ENCODE results near the gene PNRC1. TPM values are rescaled to one million over a fixed set of nuclear protein-coding genes. Genes with fewer than 3 reads are reported as not detected.
"Not testable (repeated sequence)": the region's sequence is repeated elsewhere in the genome, so short reads cannot be mapped to it uniquely, and the experiment has no call there.

Gene PNRC1
- total RNA-seq, 2 donors from 2014 or later: 61.5 to 363 TPM

- H3K4me1 Mint-ChIP-seq: no peaks in the 10 kb centered on the region
- H3K36me3 Mint-ChIP-seq (ENCODE audit: low read depth): no peaks in the 10 kb centered on the region
- H3K9me3 Mint-ChIP-seq: no peaks in the 10 kb centered on the region
- no peaks in the 10 kb centered on the region for H3K27me3 Mint-ChIP-seq
- ATAC-seq (replicated peaks): no peak
- no peak overlapping the region for H3K27ac Mint-ChIP-seq
- H3K4me3 Mint-ChIP-seq: no peak overlapping the region
These were observed 29.7 kb downstream of the PNRC1 start for GRCh38 chr6:89110284-89110683.

DNA sequence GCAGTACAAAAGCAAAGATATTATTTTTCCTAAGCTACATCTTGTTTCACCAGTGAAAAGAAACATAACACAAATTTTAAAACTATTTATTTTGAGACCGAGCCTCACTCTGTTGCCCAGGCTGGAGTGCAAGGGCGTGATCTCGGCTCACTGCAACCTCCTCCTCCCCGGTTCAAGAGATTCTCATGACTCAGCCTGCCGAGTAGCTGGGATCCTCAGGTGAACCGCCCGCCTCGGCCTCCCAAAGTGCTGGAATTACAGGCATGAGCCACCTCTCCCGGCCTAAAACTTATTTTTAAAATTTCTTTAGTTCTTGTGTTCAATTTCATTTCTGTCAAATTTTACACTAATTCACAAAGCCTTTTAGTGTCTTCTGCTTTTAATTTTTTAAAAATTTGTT lies 31.4 kb downstream of the PNRC1 start:
- ATAC-seq (replicated peaks): no peak
- peaks cover 2% of the 10 kb centered on the region for H3K4me1 Mint-ChIP-seq
- H3K27ac Mint-ChIP-seq: no peak overlapping the region
- no peaks in the 10 kb centered on the region for H3K9me3 Mint-ChIP-seq
- peaks cover 3% of the 10 kb centered on the region for H3K27me3 Mint-ChIP-seq
- no peak overlapping the region for H3K4me3 Mint-ChIP-seq
- H3K36me3 Mint-ChIP-seq (ENCODE audit: low read depth): no peaks in the 10 kb centered on the region

GRCh38 chr6:89116702-89117101 lies 36.2 kb downstream of the PNRC1 start:
- peaks cover 6% of the 10 kb centered on the region for H3K27me3 Mint-ChIP-seq
- no peak for ATAC-seq (replicated peaks)

DNA sequence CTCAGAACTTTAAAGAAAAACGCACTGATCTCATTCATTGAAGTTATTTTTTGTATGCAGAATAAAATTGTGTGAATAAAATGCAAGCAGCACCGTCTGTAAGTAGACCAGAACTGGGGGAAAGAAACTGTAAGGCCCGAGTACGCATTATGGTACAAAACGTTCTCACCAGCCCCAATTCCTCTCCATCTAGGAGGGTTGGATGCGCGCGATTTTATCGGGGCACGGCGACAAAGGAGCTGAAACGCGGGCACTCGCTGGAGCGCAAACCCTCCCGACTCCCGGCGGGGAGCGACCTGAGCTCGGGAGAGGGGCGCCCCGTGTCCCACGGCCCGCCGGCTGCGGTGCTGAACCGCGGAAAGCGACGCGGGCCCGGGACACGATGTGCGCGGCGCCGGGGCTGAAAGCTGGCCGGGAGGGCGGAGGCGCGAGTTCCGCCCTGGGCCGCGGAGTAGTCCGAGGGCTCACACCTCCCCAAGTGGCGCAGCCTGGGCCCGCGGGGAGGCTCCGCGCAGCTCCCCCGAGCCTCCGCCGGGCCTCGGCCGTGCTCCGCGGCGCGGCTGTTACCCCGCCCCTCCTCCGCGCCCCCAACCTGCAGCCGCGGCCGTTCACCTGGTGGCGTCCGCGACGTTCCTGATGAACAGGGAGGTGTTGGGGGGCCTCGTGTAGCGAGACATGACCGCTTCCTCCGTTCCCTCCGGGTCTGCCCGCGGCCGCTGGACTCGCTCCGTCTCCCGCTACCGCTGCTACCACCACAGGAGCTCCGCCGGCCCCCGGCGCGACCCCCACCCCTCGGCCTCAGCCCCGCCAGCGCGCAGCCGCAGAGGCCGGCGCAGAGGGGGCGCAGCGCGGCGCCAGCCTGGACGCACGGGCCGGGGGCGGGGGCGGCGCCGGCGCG lies 36.9 kb downstream of the PNRC1 start, which contains the start of gene SRSF12:
Gene SRSF12, minus strand, starts transcription at position 861 of the 898 bp plus-strand sequence. Its CDS starts 184 bp downstream, at position 677.
- Mint-ChIP-seq H3K27me3 (peaks cover 6% of the 10 kb centered on the region), H3K27ac (peak within 1 kb of the TSS; percentile 57), H3K4me3 (peak within 1 kb of the TSS; percentile 85), H3K9me3 (no peaks in the 10 kb centered on the region), H3K36me3 (ENCODE audit: low read depth) (no peaks in the 10 kb centered on the region), H3K4me1 (peaks cover 6% of the 10 kb centered on the region)
- peak; percentile 91 for ATAC-seq (replicated peaks)

More at GRCh38 chr6:89116702-89117101, 36.2 kb downstream of the PNRC1 start:
- Mint-ChIP-seq H3K4me3 (peak overlapping the region; percentile 85), H3K9me3 (no peaks in the 10 kb centered on the region), H3K27ac (peak overlapping the region; percentile 57), H3K4me1 (peaks cover 6% of the 10 kb centered on the region), H3K36me3 (ENCODE audit: low read depth) (no peaks in the 10 kb centered on the region)

DNA sequence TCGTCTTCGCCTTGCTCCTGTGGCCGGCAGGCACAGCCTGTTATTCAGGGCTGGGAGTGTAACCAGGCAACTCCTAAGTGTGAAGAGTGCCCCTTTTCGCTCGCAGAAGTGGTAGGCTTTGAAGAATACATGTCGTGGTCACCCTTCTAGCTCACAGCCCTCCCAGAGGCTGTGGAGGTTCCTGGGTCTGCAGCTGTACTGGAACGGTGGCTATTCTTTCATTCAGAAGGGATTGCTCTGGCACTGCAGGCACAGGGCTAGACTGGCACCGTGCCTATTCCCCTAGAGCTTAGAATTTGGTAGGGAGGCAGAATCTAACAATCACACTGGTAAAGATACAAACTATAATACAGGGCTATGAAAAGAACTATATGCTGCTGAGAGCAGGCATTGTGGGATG lies 38.4 kb downstream of the PNRC1 start:
- peak overlapping the region; percentile 53 for H3K4me3 Mint-ChIP-seq
- H3K9me3 Mint-ChIP-seq: no peaks in the 10 kb centered on the region

GRCh38 chr6:89120371-89120770 lies 39.8 kb downstream of the PNRC1 start:
- peaks cover 6% of the 10 kb centered on the region for H3K4me1 Mint-ChIP-seq
- H3K36me3 Mint-ChIP-seq (ENCODE audit: low read depth): no peaks in the 10 kb centered on the region
- no peak overlapping the region for H3K27ac Mint-ChIP-seq
- H3K9me3 Mint-ChIP-seq: no peaks in the 10 kb centered on the region
- no peak overlapping the region for H3K4me3 Mint-ChIP-seq
- ATAC-seq (replicated peaks): no peak
- peaks cover 6% of the 10 kb centered on the region for H3K27me3 Mint-ChIP-seq

More for the DNA sequence above, 38.4 kb downstream of the PNRC1 start:
- peaks cover 6% of the 10 kb centered on the region for H3K4me1 Mint-ChIP-seq
- no peak for ATAC-seq (replicated peaks)
- H3K27ac Mint-ChIP-seq: no peak overlapping the region
- H3K36me3 Mint-ChIP-seq (ENCODE audit: low read depth): no peaks in the 10 kb centered on the region
- peaks cover 6% of the 10 kb centered on the region for H3K27me3 Mint-ChIP-seq

GRCh38 chr6:89121934-89122333 lies 41.4 kb downstream of the PNRC1 start:
- peaks cover 4% of the 10 kb centered on the region for H3K4me1 Mint-ChIP-seq
- no peak for ATAC-seq (replicated peaks)
- H3K4me3 Mint-ChIP-seq: no peak overlapping the region
- H3K36me3 Mint-ChIP-seq (ENCODE audit: low read depth): no peaks in the 10 kb centered on the region
- H3K27me3 Mint-ChIP-seq: peaks cover 3% of the 10 kb centered on the region
- no peak overlapping the region for H3K27ac Mint-ChIP-seq
- no peaks in the 10 kb centered on the region for H3K9me3 Mint-ChIP-seq

- Mint-ChIP-seq H3K4me1 (no peaks in the 10 kb centered on the region), H3K4me3 (no peak overlapping the region), H3K27ac (no peak overlapping the region), H3K27me3 (no peaks in the 10 kb centered on the region), H3K36me3 (ENCODE audit: low read depth) (no peaks in the 10 kb centered on the region), H3K9me3 (no peaks in the 10 kb centered on the region)
- ATAC-seq (replicated peaks): peak; percentile 52
These were observed 42.1 kb downstream of the PNRC1 start for GRCh38 chr6:89122625-89123024.

- ATAC-seq (replicated peaks); H3K9me3 Mint-ChIP-seq; H3K4me1 Mint-ChIP-seq; H3K36me3 Mint-ChIP-seq (ENCODE audit: low read depth); H3K27ac Mint-ChIP-seq; H3K27me3 Mint-ChIP-seq; H3K4me3 Mint-ChIP-seq: not testable (repeated sequence)
These were observed 47.7 kb downstream of the PNRC1 start for GRCh38 chr6:89128256-89128671.

GRCh38 chr6:89131599-89131998 lies 51.0 kb downstream of the PNRC1 start:
- Mint-ChIP-seq H3K27ac (no peak overlapping the region), H3K4me1 (no peaks in the 10 kb centered on the region), H3K36me3 (ENCODE audit: low read depth) (no peaks in the 10 kb centered on the region), H3K27me3 (no peaks in the 10 kb centered on the region), H3K9me3 (peaks cover 3% of the 10 kb centered on the region), H3K4me3 (no peak overlapping the region)
- no peak for ATAC-seq (replicated peaks)

- Mint-ChIP-seq H3K27me3 (no peaks in the 10 kb centered on the region), H3K27ac (no peak overlapping the region), H3K4me1 (no peaks in the 10 kb centered on the region), H3K4me3 (no peak overlapping the region), H3K36me3 (ENCODE audit: low read depth) (no peaks in the 10 kb centered on the region), H3K9me3 (peaks cover 3% of the 10 kb centered on the region)
- ATAC-seq (replicated peaks): no peak
These were observed 51.5 kb downstream of the PNRC1 start for GRCh38 chr6:89132057-89132456.

- Mint-ChIP-seq H3K4me1 (no peaks in the 10 kb centered on the region), H3K9me3 (no peaks in the 10 kb centered on the region), H3K4me3 (no peak overlapping the region), H3K27me3 (no peaks in the 10 kb centered on the region), H3K27ac (no peak overlapping the region), H3K36me3 (ENCODE audit: low read depth) (no peaks in the 10 kb centered on the region)
- no peak for ATAC-seq (replicated peaks)
These were observed 53.4 kb downstream of the PNRC1 start for GRCh38 chr6:89133981-89134380.

GRCh38 chr6:89134723-89135122 lies 54.2 kb downstream of the PNRC1 start:
- no peak for ATAC-seq (replicated peaks)
- Mint-ChIP-seq H3K9me3 (no peaks in the 10 kb centered on the region), H3K27me3 (no peaks in the 10 kb centered on the region), H3K36me3 (ENCODE audit: low read depth) (no peaks in the 10 kb centered on the region), H3K4me3 (no peak overlapping the region), H3K4me1 (no peaks in the 10 kb centered on the region), H3K27ac (no peak overlapping the region)

Data from activated T-helper 17 cell treated with anti-CD3 and anti-CD28 coated beads, Interleukin-2, amount 50 U/mL, for 72 hours (primary cell).